SK-N-SH (cell line): ENCODE results near the gene CYP4F11. TPM values are rescaled to one million over a fixed set of nuclear protein-coding genes. Genes with fewer than 3 reads are reported as not detected.

Experiments
- CTCF ChIA-PET: fragments of 300-600, 350-600 bp; formaldehyde crosslinking; extraction: SDS; loops from one replicate; lab custom pipeline; 2021; lab: Yijun Ruan, JAX
- POLR2A ChIA-PET: fragments of 350-600 bp; sonication (Branson Sonifier 250); formaldehyde crosslinking; extraction: SDS; loops from one replicate; lab custom pipeline; 2020; ENCODE audit warnings: antibody characterized with exemption, inconsistent platforms; lab: Yijun Ruan, JAX
- DNase-seq: peaks from one replicate; pipeline ENCODE4 v3.0.0; 2012
- H2AFZ ChIP-seq: fragments of 200-600 bp; sonication (generic); 2 replicates; pipeline ENCODE4 v1.8.1; 2016; ENCODE audit warnings: antibody characterized with exemption, mild to moderate bottlenecking, low read depth
- H3F3A ChIP-seq: fragments of 200-600 bp; sonication (generic); replicated peaks from 2 replicates; pipeline ENCODE3; 2016; ENCODE audit warnings: antibody characterized with exemption, mild to moderate bottlenecking; ENCODE audit not compliant: insufficient read depth
- H3K27ac ChIP-seq, 2 experiments: fragments of 200-500 bp in 1 of 2; fragments of 200-600 bp in 1 of 2; sonication (Bioruptor generic) in 1 of 2; sonication (generic), shearing (Covaris generic) in 1 of 2; 2 replicates each; pipeline versions ENCODE4 v1.5.1 to v1.6.1; 2014 to 2016; ENCODE audit warnings: low read depth in 2 of 2, inconsistent platforms in 1 of 2, low read length in 1 of 2, mild to moderate bottlenecking in 1 of 2, mixed read lengths in 1 of 2
- H3K27me3 ChIP-seq: fragments of 200-600 bp; sonication (generic), shearing (Covaris generic); 2 replicates; pipeline ENCODE4 v1.6.1; 2016; ENCODE audit warnings: mixed run types; ENCODE audit not compliant: insufficient read depth
- H3K36me3 ChIP-seq, 2 experiments: fragments of 200-500 bp in 1 of 2; fragments of 200-600 bp in 1 of 2; sonication (Bioruptor generic) in 1 of 2; sonication (generic) in 1 of 2; replicated peaks in 1 of 2; 2 replicates each; pipeline versions ENCODE3 to v1.5.1; 2014 to 2016; ENCODE audit warnings: low read length in 1 of 2, mild to moderate bottlenecking in 1 of 2; ENCODE audit not compliant: insufficient read depth in 2 of 2, control insufficient read depth in 1 of 2
- H3K4me1 ChIP-seq, 2 experiments: fragments of 200-500 bp in 1 of 2; fragments of 200-600 bp in 1 of 2; sonication (Bioruptor generic) in 1 of 2; sonication (generic), shearing (Covaris generic) in 1 of 2; 2 replicates each; pipeline versions ENCODE4 v1.5.1 to v1.6.1; 2014 to 2016; ENCODE audit warnings: low read depth in 1 of 2, low read length in 1 of 2, mixed run types in 1 of 2; ENCODE audit not compliant: insufficient read depth in 2 of 2, control insufficient read depth in 1 of 2
- H3K4me2 ChIP-seq: fragments of 200-600 bp; sonication (generic), shearing (Covaris generic); 2 replicates; pipeline ENCODE4 v1.6.1; 2017; ENCODE audit warnings: mixed run types
- H3K4me3 ChIP-seq, 2 experiments: fragments of 200-500 bp in 1 of 2; fragments of 200-600 bp in 1 of 2; sonication (Bioruptor generic) in 1 of 2; sonication (generic), shearing (Covaris generic) in 1 of 2; 2 replicates each; pipeline versions ENCODE4 v1.5.1 to v1.8.1; 2014 to 2016; ENCODE audit warnings: low read depth in 2 of 2, inconsistent platforms in 1 of 2, low read length in 1 of 2, mild to moderate bottlenecking in 1 of 2, mixed read lengths in 1 of 2, moderate library complexity in 1 of 2
- H3K79me2 ChIP-seq: fragments of 200-600 bp; sonication (generic); 2 replicates; pipeline ENCODE4 v1.8.1; 2017; ENCODE audit warnings: mild to moderate bottlenecking; ENCODE audit not compliant: insufficient read depth
- H3K9ac ChIP-seq: fragments of 200-600 bp; sonication (generic); 2 replicates; pipeline ENCODE4 v1.6.1; 2017; ENCODE audit warnings: mixed run types
- H3K9me2 ChIP-seq: fragments of 200-600 bp; sonication (generic); 2 replicates; pipeline ENCODE4 v1.6.1; 2017; ENCODE audit warnings: mixed run types
- H3K9me3 ChIP-seq: fragments of 200-600 bp; sonication (generic); 2 replicates; pipeline ENCODE4 v1.6.1; 2017; ENCODE audit warnings: mixed run types, mild to moderate bottlenecking, moderate library complexity
- H4K20me1 ChIP-seq: fragments of 200-600 bp; sonication (generic); 2 replicates; pipeline ENCODE4 v1.6.1; 2017; ENCODE audit warnings: mild to moderate bottlenecking, mixed run types; ENCODE audit not compliant: insufficient read depth
- EZH2phosphoT487 ChIP-seq: fragments of 200-600 bp; sonication (generic); IDR thresholded peaks from 2 replicates; pipeline ENCODE4 v1.6.1; 2017; ENCODE audit warnings: low read depth, mixed run types, mild to moderate bottlenecking, antibody characterized with exemption, moderate library complexity, borderline replicate concordance
- FOSL2 ChIP-seq: IDR thresholded peaks from 2 replicates; pipeline ENCODE4 v1.4.0; 2012; ENCODE audit warnings: low read depth, mild to moderate bottlenecking, moderate library complexity, borderline replicate concordance
- GABPA ChIP-seq: IDR thresholded peaks from 2 replicates; pipeline ENCODE4 v1.4.0; 2012; ENCODE audit warnings: low read depth, mild to moderate bottlenecking
- IRF3 ChIP-seq: fragments of 150-350 bp; IDR thresholded peaks from 2 replicates; pipeline ENCODE4 v1.6.1; 2016; ENCODE audit warnings: mild to moderate bottlenecking, low read depth, low read length
- NFIC ChIP-seq: IDR thresholded peaks from 2 replicates; pipeline ENCODE4 v1.4.0; 2012; ENCODE audit warnings: borderline replicate concordance
- NRF1 ChIP-seq: IDR thresholded peaks from 2 replicates; pipeline ENCODE4 v1.6.1; 2012; ENCODE audit warnings: low read depth, mild to moderate bottlenecking, low read length
- POLR2AphosphoS5 ChIP-seq: IDR thresholded peaks from 2 replicates; pipeline ENCODE4 v1.6.1; 2012; ENCODE audit warnings: low read depth, low read length
- RAD21 ChIP-seq: IDR thresholded peaks from 2 replicates; pipeline ENCODE4 v1.6.1; 2012; ENCODE audit warnings: mild to moderate bottlenecking, low read length
- SMC3 ChIP-seq: IDR thresholded peaks from 2 replicates; pipeline ENCODE4 v1.6.1; 2012; ENCODE audit warnings: low read depth, low read length, improper control_type of control experiment
- TCF12 ChIP-seq: IDR thresholded peaks from 2 replicates; pipeline ENCODE4 v1.4.0; 2012
- TEAD4 ChIP-seq: IDR thresholded peaks from 2 replicates; pipeline ENCODE4 v1.4.0; 2012; ENCODE audit warnings: mild to moderate bottlenecking, borderline replicate concordance; ENCODE audit not compliant: insufficient read depth
- USF1 ChIP-seq: IDR thresholded peaks from 2 replicates; pipeline ENCODE4 v1.4.0; 2012; ENCODE audit warnings: low read depth, borderline replicate concordance
- YY1 ChIP-seq: IDR thresholded peaks from 2 replicates; pipeline ENCODE4 v1.4.0; 2012; ENCODE audit warnings: low read depth, mild to moderate bottlenecking
- WGBS: methylation state at CpG from one replicate; pipeline ENCODE4 v1.1.6; 2017; ENCODE audit warnings: low lambda C conversion rate; 5-methylcytosine and 5-hydroxymethylcytosine counted together
- polyA plus RNA-seq, 3 experiments: library from polyadenylated mRNA; depleted of rRNA; stranded (reverse); fragments of >200 nt; gene quantifications; 2 replicates each; pipeline ENCODE4 v1.2.3, GENCODE V29; 2012
- TF ChIP-seq, protein P1 (sequence below): IDR thresholded peaks from 2 replicates; pipeline ENCODE4 v1.4.0; 2012; ENCODE audit warnings: low read depth
- TF ChIP-seq, protein P2 (sequence below): fragments of 200-600 bp; sonication (generic); IDR thresholded peaks from 2 replicates; pipeline ENCODE4 v1.6.1; 2017; ENCODE audit warnings: antibody characterized with exemption, mild to moderate bottlenecking, moderate library complexity
- TF ChIP-seq, protein P3 (sequence below): fragments of 150-350 bp; IDR thresholded peaks from 2 replicates; pipeline ENCODE4 v1.6.1; 2017; ENCODE audit warnings: antibody characterized with exemption, low read length, low read depth, borderline replicate concordance
- TF ChIP-seq, protein P4 (sequence below): IDR thresholded peaks from 2 replicates; pipeline ENCODE4; 2012

Gene CYP4F11
- polyA plus RNA-seq, 1 of the 3 experiments (the other 2 are of a cell fraction), result 0.23 TPM

GRCh38 chr19:15971224-15971780, 37.0 kb upstream of the CYP4F11 start:
- no peaks in the 10 kb centered on the region for H3K9me3 ChIP-seq
- H3K4me2 ChIP-seq, result no peak overlapping the region
- no peaks in the 10 kb centered on the region for H4K20me1 ChIP-seq
- no peak overlapping the region for H2AFZ ChIP-seq
- CTCF ChIA-PET, result no interaction called here
- no peak overlapping the region for H3K4me3 ChIP-seq
- H3K9ac ChIP-seq, result no peak overlapping the region
- POLR2A ChIA-PET, result no interaction called here
- 37% methylated on average over 5 of the region's 5 CpGs for WGBS
- H3K79me2 ChIP-seq, result no peaks in the 10 kb centered on the region
- H3K36me3 ChIP-seq, result no peaks in the 10 kb centered on the region
- no peak overlapping the region for H3K27ac ChIP-seq
- H3K27me3 ChIP-seq, result peaks cover 8% of the 10 kb centered on the region; the same call in 1 of the 2 replicates
- no peaks in the 10 kb centered on the region for H3K9me2 ChIP-seq
- DNase-seq, result no peak
- no peaks in the 10 kb centered on the region for H3K4me1 ChIP-seq
- no peaks in the 10 kb centered on the region for H3F3A ChIP-seq
- TF ChIP-seq, protein P1, sequence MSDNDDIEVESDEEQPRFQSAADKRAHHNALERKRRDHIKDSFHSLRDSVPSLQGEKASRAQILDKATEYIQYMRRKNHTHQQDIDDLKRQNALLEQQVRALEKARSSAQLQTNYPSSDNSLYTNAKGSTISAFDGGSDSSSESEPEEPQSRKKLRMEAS, result no peak
- TF ChIP-seq POLR2AphosphoS5 (no peak), NFIC (no peak), TEAD4 (no peak), NRF1 (no peak), SMC3 (no peak), RAD21 (no peak), USF1 (no peak), IRF3 (no peak), EZH2phosphoT487 (no peak), GABPA (no peak), YY1 (no peak), FOSL2 (no peak), TCF12 (no peak)
- TF ChIP-seq, protein P2, sequence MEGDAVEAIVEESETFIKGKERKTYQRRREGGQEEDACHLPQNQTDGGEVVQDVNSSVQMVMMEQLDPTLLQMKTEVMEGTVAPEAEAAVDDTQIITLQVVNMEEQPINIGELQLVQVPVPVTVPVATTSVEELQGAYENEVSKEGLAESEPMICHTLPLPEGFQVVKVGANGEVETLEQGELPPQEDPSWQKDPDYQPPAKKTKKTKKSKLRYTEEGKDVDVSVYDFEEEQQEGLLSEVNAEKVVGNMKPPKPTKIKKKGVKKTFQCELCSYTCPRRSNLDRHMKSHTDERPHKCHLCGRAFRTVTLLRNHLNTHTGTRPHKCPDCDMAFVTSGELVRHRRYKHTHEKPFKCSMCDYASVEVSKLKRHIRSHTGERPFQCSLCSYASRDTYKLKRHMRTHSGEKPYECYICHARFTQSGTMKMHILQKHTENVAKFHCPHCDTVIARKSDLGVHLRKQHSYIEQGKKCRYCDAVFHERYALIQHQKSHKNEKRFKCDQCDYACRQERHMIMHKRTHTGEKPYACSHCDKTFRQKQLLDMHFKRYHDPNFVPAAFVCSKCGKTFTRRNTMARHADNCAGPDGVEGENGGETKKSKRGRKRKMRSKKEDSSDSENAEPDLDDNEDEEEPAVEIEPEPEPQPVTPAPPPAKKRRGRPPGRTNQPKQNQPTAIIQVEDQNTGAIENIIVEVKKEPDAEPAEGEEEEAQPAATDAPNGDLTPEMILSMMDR, result no peak
- TF ChIP-seq, protein P3, sequence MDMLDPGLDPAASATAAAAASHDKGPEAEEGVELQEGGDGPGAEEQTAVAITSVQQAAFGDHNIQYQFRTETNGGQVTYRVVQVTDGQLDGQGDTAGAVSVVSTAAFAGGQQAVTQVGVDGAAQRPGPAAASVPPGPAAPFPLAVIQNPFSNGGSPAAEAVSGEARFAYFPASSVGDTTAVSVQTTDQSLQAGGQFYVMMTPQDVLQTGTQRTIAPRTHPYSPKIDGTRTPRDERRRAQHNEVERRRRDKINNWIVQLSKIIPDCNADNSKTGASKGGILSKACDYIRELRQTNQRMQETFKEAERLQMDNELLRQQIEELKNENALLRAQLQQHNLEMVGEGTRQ, result no peak
- TF ChIP-seq, protein P4, sequence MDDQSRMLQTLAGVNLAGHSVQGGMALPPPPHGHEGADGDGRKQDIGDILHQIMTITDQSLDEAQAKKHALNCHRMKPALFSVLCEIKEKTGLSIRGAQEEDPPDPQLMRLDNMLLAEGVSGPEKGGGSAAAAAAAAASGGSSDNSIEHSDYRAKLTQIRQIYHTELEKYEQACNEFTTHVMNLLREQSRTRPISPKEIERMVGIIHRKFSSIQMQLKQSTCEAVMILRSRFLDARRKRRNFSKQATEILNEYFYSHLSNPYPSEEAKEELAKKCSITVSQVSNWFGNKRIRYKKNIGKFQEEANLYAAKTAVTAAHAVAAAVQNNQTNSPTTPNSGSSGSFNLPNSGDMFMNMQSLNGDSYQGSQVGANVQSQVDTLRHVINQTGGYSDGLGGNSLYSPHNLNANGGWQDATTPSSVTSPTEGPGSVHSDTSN, result no peak
